Measurements from ENCODE around the gene EPHB2. TPM values are rescaled to one million over a fixed set of nuclear protein-coding genes. Genes with fewer than 3 reads are reported as not detected.
"Not testable (repeated sequence)": the region's sequence is repeated elsewhere in the genome, so short reads cannot be mapped to it uniquely, and the experiment has no call there.

EPHB2 gene
- total RNA-seq, 1 donor from 2014 or later: 3.7 TPM

DNA sequence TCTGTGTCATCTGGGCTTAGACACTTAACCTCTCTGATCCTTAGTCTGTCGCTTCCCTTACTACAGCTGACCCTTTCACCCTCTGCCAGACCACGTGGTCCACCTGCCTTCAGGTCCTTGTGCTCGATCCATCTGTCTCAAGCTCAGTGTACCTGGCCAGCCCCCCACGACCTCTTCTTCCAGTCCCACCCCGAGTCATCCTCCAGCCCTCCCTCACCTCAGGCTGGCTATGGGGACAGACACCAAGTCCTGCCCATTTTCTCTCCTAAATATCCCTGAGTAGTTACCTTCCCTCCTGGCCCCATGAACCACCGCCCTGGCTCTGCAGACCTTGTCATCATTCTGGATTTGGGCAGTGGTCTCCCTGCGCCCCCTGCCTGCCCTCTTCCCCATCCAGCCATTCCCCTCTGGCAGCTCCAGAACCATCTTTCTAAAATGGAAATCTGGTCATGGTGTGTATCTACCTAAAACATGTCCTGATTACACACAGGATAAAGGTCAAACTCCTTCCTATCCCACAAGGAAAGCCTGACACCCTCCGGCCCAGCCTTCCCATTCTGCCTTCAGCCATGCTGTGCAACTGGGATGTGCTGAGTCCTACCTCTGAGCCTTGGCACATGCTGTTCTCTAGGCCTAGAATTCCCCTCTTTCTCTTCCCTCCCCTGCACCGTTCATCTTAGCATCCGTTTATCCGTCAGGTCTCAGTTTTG lies 107.6 kb downstream of the EPHB2 start:
- DNase-seq (ENCODE audit: low spot score): no peak

DNA sequence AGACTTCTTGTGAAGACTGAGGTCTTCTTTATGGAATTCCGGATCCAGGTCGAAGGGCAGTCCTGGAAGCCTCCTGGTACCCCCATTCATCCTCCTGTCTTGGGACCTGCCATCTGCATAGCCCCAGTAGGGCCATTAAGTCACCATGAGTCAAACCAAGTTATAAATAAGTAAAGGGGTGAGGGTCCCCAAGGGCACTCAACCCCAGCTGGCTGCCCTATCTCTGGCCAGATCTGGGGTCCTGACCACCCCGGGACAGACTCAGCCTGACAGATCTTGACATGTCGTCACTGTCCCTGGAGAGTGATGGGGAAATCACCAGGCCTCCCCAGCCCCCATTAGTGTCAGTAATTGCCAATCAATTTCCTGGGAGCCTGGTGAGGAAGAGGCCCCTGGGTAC lies 108.7 kb downstream of the EPHB2 start:
- no peak for DNase-seq (ENCODE audit: low spot score)

DNA sequence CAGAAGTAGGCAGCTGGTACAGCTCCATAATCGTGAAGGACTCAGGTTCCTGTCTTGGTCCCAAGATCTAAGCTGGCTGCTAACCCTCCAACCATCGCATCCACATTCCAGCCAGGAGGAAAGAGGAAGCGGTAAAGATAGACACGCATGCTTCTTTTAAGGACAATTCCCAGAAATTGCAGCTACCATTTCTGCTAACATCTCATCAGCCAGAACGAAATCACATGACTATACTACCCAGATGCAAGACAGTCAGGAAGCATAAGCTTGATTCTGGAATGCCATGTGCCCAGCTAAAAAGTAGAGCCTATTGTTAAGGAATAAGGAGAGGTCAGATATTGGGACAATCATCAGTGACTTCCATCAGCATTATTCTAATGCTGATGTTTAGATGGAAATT lies 110.4 kb downstream of the EPHB2 start:
- no peak for DNase-seq (ENCODE audit: low spot score)

DNA sequence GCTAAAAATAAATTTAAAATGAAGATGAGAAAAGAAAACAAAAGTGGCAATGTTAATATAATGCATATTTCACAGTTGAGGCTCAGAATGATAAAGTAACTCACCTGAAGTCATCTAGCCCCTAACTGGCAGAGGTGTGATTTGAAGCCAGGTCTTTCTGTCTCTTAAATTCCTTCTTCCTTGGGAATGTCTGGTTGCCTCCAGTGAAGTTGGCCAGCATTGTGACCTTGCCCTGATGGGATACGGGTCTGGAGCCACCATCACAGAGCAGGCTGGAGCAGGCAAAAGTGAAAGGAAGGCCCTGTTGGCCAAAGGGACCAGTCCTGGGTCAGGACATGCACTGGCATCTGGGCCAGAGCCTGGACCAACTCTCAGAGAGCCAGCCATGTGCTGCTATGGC lies 111.7 kb downstream of the EPHB2 start:
- DNase-seq (ENCODE audit: low spot score): no peak

GRCh38 chr1:22824466-22824865 lies 113.8 kb downstream of the EPHB2 start:
- DNase-seq (ENCODE audit: low spot score): no peak

DNA sequence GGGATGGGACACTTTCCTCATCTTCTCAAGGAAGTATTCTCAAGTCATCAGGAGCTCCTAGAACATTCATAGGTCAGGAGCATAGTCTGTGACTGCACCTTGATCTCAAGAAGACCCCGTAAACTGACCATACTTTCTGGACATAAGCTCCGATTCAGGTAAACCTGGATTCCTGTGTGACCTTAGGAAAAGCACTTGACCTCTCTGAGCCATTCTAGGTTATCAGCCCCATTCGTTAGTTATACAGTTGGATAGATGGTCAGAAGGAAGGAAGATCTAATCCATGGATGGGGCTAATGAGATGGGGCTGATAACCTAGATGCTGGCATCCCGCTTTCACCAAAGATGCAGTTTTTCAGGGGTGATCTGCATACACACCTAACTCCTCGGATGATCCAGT lies 114.3 kb downstream of the EPHB2 start:
- no peak for DNase-seq (ENCODE audit: low spot score)

GRCh38 chr1:22825486-22826189 lies 115.0 kb downstream of the EPHB2 start:
- no peak for DNase-seq (ENCODE audit: low spot score)

GRCh38 chr1:22826604-22827580 lies 116.3 kb downstream of the EPHB2 start:
- peak; percentile 45 for DNase-seq (ENCODE audit: low spot score)

DNA sequence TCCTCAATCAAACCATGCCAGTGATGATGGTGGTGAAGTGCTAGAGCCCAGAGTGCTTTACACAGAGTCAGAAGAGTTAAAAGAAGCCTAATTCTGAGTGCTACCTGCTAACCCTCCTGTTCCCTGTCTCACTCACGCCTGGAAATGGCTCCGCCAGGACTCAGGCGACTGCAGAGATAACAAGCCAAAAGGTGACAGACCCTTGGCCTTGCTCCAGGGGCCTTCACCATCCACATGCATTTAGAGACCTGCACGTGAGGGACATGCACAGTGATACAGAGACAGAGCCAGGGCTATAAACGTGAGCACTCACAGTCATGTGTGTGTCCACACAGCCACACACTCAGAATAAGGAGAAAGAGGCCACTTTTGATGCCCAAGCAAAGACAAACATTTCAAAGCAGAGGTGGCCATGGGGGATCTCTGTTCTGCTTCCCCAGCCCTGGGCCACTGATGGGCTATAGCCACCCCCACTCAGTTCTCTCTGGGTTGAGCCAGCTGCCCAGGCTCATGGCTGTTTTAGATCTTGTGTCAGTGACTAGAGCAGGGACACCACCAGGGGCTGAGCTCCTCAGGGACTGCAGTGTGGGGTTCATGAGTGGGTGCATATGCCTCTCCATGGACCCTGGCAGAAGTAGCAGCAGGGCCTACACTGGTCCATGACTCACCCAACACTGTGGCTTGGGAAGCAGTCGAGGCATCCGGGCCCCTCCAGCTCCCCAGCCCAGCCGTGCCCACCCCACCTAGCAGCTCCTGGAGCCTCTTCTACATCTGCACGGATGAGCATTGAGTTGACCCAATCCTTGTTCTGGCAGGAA lies 117.2 kb downstream of the EPHB2 start:
- DNase-seq (ENCODE audit: low spot score): no peak

DNA sequence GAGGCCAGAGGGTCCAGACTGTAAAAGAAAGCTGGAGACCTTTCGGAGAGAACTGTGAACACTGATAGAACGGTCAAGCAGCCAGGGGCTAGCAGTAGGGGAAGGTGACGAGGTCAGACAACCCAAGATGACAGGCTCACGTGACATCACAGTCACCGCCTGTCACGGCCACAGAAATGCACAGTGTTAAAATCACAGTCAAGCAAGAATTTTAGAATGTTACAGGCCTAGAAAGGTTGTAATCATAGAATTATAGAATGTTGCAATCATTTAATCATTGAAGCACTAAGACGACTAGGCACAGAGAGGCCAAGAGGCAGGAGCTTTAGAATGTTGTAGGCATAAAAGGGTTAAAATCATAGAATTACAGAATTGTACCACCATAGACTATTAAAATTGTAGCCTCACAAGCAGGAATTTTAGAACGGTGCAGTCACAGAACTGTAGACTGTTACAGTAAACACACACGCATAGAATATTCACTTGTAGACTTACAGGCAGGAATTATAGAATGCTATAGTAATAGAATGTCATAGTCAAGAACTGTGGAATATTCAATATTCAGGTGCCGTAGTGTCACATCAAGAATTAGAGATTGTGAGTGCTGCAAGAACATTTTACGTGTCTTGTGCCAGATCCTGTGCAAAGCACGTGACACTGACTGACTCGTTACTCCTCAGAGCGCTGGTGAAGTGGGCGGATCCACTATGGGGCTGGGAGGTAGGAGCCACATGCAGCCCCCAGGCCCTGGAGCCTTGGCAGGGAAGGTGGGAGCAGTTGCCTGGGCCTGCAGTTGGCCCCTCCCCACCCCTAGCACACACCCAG lies 118.1 kb downstream of the EPHB2 start:
- DNase-seq (ENCODE audit: low spot score): peak; percentile 36

DNA sequence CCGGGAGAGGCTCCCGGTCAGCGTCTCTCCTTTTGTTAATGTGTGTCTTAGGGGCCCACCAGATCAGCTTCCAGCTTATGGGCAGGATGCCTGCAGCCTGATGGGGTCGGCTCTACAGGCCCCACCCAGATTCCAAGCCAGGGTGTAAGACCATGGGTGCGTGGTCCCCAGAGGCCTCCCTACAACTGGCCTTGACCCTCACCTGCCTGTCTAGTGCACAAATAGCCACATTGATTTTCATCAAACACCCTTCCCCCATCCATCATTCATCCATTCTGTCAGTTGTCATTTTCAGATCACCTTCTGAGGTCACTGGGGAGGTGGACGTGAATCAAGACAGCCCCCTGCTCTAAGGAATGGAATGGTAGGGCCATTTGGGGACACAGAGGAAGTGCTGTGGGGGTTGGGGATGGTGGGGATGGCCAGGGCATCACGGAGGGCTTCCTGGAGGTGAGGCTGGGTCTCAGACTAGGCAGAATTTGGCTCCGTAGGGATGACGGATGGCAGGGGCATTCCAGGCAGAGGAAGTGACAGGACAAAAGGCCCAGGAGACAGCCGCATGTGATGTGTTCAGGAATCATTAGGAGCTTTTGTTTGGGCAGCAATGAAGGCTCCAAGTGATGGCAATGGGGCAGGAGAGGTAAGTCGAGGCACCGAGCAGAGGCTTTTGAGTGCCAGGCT lies 118.8 kb downstream of the EPHB2 start:
- DNase-seq (ENCODE audit: low spot score): no peak

- no peak for DNase-seq (ENCODE audit: low spot score)
Measured at GRCh38 chr1:22830041-22830566, 119.5 kb downstream of the EPHB2 start.

GRCh38 chr1:22830757-22831340 lies 120.2 kb downstream of the EPHB2 start:
- DNase-seq (ENCODE audit: low spot score): no peak

DNA sequence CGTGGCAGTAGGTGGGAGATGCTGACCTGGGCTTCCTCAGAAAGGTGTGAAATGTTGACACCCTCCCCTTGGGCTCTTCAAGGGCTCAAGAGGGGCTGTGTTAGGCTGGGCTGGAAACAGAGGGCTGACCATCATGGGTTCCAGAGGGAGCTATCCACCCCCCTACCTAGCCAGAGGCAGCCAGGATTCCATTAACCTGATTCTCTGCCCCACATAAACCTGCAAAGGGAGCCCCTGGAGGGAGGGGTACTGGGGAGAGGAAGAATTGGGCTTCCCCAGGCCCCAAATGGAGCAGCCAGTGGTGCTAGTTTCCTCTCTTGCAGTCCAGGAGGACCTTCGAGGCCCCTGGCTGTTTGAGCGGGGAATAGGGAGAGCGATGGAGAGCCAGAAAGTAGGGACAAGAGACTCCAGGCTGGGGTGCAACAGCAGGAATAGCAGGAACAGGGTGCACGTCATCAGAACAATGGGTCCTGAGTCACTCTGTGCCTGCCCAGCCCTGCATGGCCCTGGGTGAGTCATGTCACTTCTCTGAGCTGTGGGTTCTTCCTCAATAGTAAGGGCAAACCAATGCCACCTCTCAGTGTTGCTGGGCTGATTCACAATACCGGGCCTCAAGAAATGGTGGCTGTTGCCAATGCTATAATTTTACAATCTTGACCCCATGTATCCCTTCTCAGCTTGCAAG lies 121.2 kb downstream of the EPHB2 start:
- peak; percentile 67 for DNase-seq (ENCODE audit: low spot score)

GRCh38 chr1:22832414-22832786 lies 121.8 kb downstream of the EPHB2 start:
- no peak for DNase-seq (ENCODE audit: low spot score)

DNA sequence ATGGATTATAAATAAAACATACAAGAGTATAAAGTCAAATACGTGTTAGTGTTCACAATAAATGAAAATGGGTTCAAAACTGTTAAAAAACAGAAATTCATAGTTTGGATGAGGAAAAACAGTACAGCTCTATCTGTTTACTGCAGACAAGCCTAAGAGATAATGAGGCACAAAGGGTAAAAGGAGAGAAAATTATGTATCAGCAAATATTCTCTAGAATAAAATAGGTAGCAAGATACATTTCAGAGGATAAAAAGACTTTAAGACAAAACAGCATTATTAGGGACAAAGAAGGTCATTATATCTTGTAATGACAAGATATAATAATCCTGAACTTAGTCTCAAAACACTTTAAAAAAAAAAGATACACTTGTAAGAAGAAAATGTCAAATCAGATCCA lies 123.1 kb downstream of the EPHB2 start:
- no peak for DNase-seq (ENCODE audit: low spot score)

- DNase-seq (ENCODE audit: low spot score): not testable (repeated sequence)
Measured at GRCh38 chr1:22834420-22834819, 123.8 kb downstream of the EPHB2 start.

- no peak for DNase-seq (ENCODE audit: low spot score)
Measured at GRCh38 chr1:22835636-22836319, 125.1 kb downstream of the EPHB2 start.
